GM12873 (cell line): ENCODE measurements around the gene RCL1.

Experiments used
- CTCF ChIP-seq: IDR thresholded peaks from 2 replicates; pipeline ENCODE4 v1.5.1; 2012; ENCODE audit warnings: low read depth, mild to moderate bottlenecking, moderate library complexity, low read length, control low read depth; ENCODE audit not compliant: insufficient read depth; ENCODE audit errors: missing control alignments

Gene RCL1

DNA sequence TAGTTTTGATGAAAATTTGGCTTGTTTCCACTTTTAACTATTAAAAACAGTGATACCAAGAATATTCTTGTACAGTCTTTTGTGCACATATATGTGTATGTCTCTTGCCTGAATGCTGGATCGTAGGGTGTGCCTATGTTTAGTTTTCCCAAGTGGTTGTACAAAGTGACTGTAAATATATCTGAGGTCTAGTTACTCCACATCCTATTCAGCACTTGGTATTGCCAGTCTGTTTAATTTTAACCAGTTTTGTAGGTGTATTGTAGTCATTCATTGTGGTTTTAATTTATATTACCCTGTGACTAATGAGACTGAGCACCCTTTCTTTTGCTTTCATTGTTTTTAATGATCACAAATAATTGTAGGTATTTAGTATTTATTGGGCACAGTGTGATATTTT, 17.8 kb downstream of the RCL1 start:
- TF ChIP-seq CTCF: no peak

GRCh38 chr9:4811824-4812223, 19.1 kb downstream of the RCL1 start:
- TF ChIP-seq CTCF: no peak

DNA sequence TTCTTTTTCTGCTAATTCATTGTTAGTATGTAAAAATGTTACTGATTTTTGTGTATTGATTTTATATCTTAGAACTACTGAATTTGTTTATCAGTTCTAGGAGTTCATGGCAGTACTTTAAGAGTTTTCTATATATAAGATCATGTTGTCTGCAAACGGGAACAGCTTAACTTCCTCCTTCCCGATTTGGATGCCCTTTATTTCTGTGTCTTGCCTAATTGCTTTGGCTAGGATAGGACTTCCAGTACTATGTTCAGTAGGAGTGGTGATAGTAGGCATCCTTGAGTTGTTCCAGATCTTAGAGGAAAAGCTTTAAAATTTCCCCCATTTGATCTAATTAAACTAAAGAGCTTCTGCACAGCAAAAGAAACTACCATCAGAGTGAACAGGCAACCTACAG, 20.1 kb downstream of the RCL1 start:
- no peak for TF ChIP-seq CTCF

DNA sequence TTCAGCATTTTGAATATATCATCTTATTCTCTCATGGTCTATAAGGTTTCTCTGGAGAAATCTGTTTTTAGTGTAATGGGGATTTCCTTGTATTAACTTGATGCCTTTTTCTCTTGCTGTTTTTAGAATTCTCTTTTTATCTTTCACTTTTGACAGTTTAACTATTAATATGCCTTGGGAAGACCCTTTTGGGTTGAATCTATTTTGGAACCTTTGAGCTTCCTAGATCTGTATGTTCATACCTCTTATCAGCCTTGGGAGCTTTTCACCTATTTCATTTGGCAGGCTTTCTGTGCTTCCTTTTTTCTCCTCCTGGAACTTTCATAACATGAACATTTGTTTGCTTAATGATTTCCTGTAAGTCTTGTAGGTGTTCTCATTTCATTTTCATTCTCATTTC, 22.2 kb downstream of the RCL1 start:
- no peak for TF ChIP-seq CTCF

- no peak for TF ChIP-seq CTCF
Observed at GRCh38 chr9:4815381-4815956, 22.7 kb downstream of the RCL1 start.

- TF ChIP-seq CTCF: no peak
Observed at GRCh38 chr9:4820168-4820567, 27.4 kb downstream of the RCL1 start.

DNA sequence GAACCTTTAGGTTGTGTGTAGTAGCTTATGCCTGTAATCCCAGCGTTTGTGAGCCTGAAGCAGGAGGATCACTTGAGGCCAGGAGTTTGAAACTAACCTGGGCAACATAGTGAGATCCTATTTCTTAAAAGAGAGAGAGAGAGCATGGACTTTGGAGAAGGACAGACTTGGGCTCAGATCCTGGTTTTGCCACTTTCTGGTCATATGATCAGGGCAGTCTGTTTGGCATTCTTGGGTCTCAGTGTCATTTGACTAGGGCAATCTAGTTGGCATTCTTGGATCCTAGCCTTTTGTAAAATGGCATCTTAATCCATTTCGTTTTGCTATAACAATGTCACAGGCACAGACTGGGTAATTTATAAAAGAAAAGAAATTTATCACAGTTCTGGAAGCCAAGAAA, 28.4 kb downstream of the RCL1 start:
- no peak for TF ChIP-seq CTCF
